Jurkat, Clone E6-1 (cell line): ENCODE data around the gene PABPC3. TPM values are rescaled to one million over a fixed set of nuclear protein-coding genes. Genes with fewer than 3 reads are reported as not detected.

Experiments used
- DNase-seq: peaks from one replicate; pipeline ENCODE4 v3.0.0-alpha.2; 2011; ENCODE audit warnings: low read depth, low spot score
- H3K4me3 ChIP-seq: 2 replicates; pipeline ENCODE4 v1.5.1; 2011; ENCODE audit warnings: mild to moderate bottlenecking, low read length, control low read depth, moderate library complexity
- polyA plus RNA-seq: library from polyadenylated mRNA; unstranded; fragments of >200 nt; gene quantifications from one replicate; pipeline ENCODE4 v1.2.1, GENCODE V29; 2012; ENCODE audit warnings: missing spikeins; ENCODE audit not compliant: insufficient read length, insufficient read depth

PABPC3 gene
- polyA plus RNA-seq, result 2.1 TPM

GRCh38 chr13:25095851-25096453 is at the start of gene PABPC3:
Gene PABPC3, plus strand, starts transcription at chr13:25096136. Its CDS starts 63 bp downstream, at chr13:25096199.
- H3K4me3 ChIP-seq, result no peak within 1 kb of the TSS
- no peak for DNase-seq

GRCh38 chr13:25046274-25046984 is 49.5 kb upstream of the PABPC3 start:
- no peak overlapping the region for H3K4me3 ChIP-seq
- no peak for DNase-seq

DNA sequence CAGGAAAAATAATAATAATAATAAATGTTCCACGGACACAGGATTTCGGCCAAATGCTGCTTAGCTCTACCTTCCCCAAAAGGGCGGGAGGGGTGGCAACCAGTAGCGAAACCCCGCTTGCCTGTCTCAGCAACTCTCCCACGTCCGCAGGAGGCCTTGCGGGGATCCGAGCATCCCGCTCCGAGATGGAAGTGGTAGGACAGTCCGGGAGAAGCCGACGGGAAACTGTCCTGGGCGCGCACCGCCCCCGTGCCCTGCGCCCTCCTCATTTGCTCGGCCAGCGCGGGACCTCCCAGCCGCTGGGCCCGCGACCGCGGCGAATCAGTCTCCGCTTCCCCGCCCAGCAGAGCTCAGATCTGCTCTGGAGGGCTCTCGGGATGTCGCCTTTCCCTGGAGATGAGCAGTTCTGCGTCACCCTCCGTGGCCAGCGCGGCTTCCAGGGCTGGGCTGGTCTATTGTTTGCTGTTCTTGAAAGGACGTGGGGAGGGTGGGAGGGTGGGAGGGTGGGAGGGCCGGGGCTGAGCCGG is 48.9 kb upstream of the PABPC3 start:
- H3K4me3 ChIP-seq, result no peak overlapping the region
- no peak for DNase-seq

GRCh38 chr13:25051065-25051464 is 44.9 kb upstream of the PABPC3 start:
- no peak for DNase-seq
- no peak overlapping the region for H3K4me3 ChIP-seq

DNA sequence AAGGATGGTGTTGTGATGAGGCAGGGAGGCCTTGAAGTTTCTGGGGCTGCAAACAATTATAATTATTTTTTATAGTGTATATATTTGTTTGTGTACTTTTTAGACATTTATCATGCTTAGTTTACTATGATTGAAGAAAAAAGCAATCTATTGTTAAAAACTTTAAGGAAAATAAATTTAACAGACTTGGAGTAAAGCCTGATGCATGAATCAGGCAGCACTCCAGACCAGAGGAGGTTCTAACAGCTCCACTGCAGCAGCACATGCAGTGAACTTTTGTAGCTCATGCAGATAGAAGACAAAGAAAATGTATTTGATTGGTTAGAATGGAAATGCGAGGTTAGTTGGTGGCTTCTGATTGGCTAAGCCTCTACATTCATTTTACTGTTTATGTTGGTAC is 36.8 kb upstream of the PABPC3 start:
- no peak for DNase-seq
- H3K4me3 ChIP-seq, result no peak overlapping the region

- no peak overlapping the region for H3K4me3 ChIP-seq
- no peak for DNase-seq
Observed at GRCh38 chr13:25059958-25060357, 36.0 kb upstream of the PABPC3 start.

DNA sequence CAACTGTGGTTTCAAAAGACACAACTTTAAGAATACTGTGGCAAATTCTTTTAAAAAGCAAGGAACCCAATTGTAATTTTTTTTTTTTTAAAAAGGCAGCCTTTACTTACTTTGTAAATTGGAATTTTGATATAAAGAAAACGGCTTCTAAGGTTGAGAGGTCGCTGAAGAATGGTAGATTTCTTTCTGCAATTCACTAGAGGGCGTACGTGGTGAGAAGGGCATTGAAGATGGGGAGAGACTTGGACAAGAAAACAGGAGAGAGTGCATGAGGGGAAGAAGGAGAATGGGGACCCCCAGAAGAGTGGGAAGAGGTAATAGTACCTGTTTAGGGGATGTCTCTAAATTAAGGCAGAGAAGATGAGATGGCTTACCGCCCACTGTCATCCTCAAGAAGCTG is 33.5 kb upstream of the PABPC3 start:
- H3K4me3 ChIP-seq, result no peak overlapping the region
- DNase-seq, result peak; percentile 10

- DNase-seq, result no peak
Observed at GRCh38 chr13:25064396-25064795, 31.5 kb upstream of the PABPC3 start.

DNA sequence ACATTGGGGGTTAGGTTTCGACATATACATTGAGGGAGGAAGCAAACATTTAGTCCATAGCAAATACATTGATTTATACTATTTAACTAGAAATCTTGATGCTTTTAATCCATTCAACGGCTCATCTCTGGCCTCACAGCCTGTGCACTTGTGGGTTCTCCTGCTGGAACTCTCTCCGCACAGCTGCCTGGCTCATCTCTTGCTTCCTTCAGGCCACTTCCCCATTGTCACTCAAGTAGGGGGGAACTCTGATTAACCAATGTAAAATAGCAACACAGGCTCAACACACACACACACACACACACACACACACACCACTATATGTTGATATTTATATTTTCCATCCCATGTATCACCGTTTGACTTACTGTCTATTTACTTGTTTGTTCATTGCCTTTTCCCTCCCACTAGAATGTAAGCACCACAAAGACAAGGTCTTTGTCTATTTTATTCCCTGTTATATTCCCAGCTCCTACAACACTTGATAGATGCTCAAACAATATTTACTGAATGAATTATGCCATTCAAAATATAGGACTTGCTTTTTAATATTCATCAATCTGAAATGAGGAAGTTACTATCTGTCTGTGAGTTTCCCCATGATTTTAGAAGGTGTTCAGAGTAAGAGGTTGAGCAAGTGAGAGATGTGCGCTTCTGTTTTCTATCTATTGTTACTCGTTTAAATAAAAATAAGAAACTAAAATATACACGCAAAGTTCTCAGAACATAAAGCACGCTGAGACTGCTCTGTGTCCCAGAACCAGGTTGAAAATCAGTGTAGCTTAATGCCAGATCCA is 29.8 kb upstream of the PABPC3 start:
- H3K4me3 ChIP-seq, result no peak overlapping the region
- no peak for DNase-seq

More at GRCh38 chr13:25064396-25064795, 31.5 kb upstream of the PABPC3 start:
- H3K4me3 ChIP-seq, result no peak overlapping the region

GRCh38 chr13:25067064-25067463 is 28.9 kb upstream of the PABPC3 start:
- no peak for DNase-seq
- no peak overlapping the region for H3K4me3 ChIP-seq

- no peak for DNase-seq
- no peak overlapping the region for H3K4me3 ChIP-seq
Observed at GRCh38 chr13:25068810-25069209, 27.1 kb upstream of the PABPC3 start.

DNA sequence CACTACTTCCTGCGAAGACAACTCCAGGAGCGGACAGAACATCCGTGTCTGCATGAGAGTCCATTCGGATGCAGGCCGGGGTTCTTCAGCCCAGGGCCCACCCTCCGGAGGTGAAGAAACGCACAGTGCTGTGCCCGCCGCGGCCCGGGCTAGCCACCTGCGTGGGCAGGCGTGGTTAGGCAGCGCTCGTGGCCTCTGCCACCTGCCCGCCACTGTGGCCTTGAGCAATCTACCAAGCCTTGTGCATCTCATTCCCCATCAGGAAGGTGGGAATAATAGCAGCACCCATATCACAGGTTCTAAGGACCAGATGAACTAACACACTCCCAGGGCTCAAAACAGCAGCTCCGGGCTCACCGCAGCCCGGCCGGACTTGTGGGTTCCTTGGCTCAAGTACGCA is 26.7 kb upstream of the PABPC3 start:
- no peak for DNase-seq
- H3K4me3 ChIP-seq, result no peak overlapping the region

GRCh38 chr13:25069911-25070310 is 26.0 kb upstream of the PABPC3 start:
- no peak for DNase-seq
- H3K4me3 ChIP-seq, result no peak overlapping the region

DNA sequence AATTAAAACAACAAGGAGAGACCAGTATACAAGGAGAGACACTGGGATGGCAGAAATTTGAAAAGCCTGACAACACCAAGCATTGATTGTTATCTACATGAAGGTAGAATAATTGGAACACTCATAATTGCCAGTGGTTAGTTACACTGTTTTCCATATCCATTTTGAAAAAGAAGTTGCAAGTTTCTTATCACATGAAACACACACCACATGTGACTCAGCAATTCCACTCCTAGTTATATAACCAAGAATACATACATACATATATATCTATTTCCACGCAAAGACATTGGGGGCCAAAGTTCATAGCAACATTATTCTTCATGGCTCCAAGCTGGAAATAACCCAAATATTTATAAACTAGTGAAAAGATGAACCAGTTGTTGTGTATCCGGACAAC is 15.2 kb upstream of the PABPC3 start:
- no peak overlapping the region for H3K4me3 ChIP-seq
- DNase-seq, result no peak

GRCh38 chr13:25084096-25084495 is 11.8 kb upstream of the PABPC3 start:
- no peak for DNase-seq
- no peak overlapping the region for H3K4me3 ChIP-seq

- H3K4me3 ChIP-seq, result no peak overlapping the region
- DNase-seq, result peak; percentile 39
Observed at GRCh38 chr13:25085125-25085742, 10.7 kb upstream of the PABPC3 start.

- DNase-seq, result peak; percentile 34
- H3K4me3 ChIP-seq, result no peak overlapping the region
Observed at GRCh38 chr13:25088562-25089221, 7.2 kb upstream of the PABPC3 start.

DNA sequence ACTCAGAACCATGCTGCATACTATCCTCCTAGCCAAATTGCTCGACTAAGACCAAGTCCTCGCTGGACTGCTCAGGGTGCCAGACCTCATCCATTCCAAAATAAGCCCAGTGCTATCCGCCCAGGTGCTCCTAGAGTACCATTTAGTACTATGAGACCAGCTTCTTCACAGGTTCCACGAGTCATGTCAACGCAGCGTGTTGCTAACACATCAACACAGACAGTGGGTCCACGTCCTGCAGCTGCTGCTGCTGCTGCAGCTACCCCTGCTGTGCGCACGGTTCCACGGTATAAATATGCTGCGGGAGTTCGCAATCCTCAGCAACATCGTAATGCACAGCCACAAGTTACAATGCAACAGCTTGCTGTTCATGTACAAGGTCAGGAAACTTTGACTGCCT is 1.5 kb downstream of the PABPC3 start:
- H3K4me3 ChIP-seq, result no peak overlapping the region
- DNase-seq, result no peak

DNA sequence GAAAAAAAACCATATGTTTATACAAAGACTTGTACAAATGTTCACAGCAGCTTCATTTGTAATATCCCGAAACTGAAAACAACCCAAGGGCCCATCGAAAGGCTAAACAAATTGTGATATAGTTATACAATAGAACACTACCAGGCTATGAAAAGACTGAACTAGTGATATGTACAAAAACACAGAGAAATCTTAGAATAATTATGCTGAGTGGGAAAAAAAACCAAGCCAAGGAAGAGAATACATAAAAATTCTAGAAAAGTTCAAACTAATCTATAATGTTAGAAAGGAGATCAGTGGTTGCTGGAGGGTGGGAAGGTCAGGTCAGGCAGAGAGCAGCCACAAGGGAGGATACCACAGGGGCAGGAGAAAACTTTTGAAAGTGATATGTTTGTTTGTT is 7.8 kb downstream of the PABPC3 start:
- no peak overlapping the region for H3K4me3 ChIP-seq
- DNase-seq, result no peak
